GM23338 (cell line): Measurements from ENCODE around the gene ELL2. TPM values are rescaled to one million over a fixed set of nuclear protein-coding genes. Genes with fewer than 3 reads are reported as not detected.
A peak's percentile ranks its signal among the peaks of the same experiment; 100 is the strongest.
"Not testable (repeated sequence)": the region's sequence is repeated elsewhere in the genome, so short reads cannot be mapped to it uniquely, and the experiment has no call there.

Experiments
- ATAC-seq: fragments of 200-7000 bp; cut with Tn5 transposase; 3 replicates; pipeline ENCODE4 v1.9.1; 2020
- DNase-seq: peaks from one replicate; pipeline ENCODE4 v3.0.0-alpha.2; 2015; ENCODE audit warnings: low spot score
- H2AFZ ChIP-seq: fragments of 200-600 bp; sonication (generic); 2 replicates; pipeline ENCODE4 v1.8.0; 2016; ENCODE audit warnings: antibody characterized with exemption, mild to moderate bottlenecking, moderate library complexity
- H3F3A ChIP-seq: fragments of 200-600 bp; sonication (generic); replicated peaks from 2 replicates; pipeline ENCODE4 v1.8.0; 2017; ENCODE audit warnings: antibody characterized with exemption, mixed run types, low read depth
- H3K27ac ChIP-seq: fragments of 200-600 bp; sonication (generic); 2 replicates; pipeline ENCODE4 v1.6.1; 2016; ENCODE audit warnings: low read depth
- H3K27me3 ChIP-seq: fragments of 200-600 bp; sonication (generic); 2 replicates; pipeline ENCODE4 v1.8.0; 2016; ENCODE audit warnings: mild to moderate bottlenecking, mixed run types, moderate library complexity; ENCODE audit not compliant: insufficient read depth
- H3K36me3 ChIP-seq: fragments of 200-600 bp; sonication (generic); 2 replicates; pipeline ENCODE4 v1.8.0; 2016; ENCODE audit warnings: mild to moderate bottlenecking; ENCODE audit not compliant: insufficient read depth
- H3K4me1 ChIP-seq: fragments of 200-600 bp; sonication (generic); 2 replicates; pipeline ENCODE4 v1.8.0; 2016; ENCODE audit warnings: mild to moderate bottlenecking, moderate library complexity; ENCODE audit not compliant: insufficient read depth
- H3K4me2 ChIP-seq: fragments of 200-600 bp; sonication (generic); 2 replicates; pipeline ENCODE4 v1.7.1; 2017; ENCODE audit warnings: mixed run types
- H3K4me3 ChIP-seq: fragments of 200-600 bp; sonication (generic); 2 replicates; pipeline ENCODE4 v1.6.1; 2016; ENCODE audit warnings: mixed run types
- H3K79me2 ChIP-seq: fragments of 200-600 bp; sonication (generic); replicated peaks from 2 replicates; pipeline ENCODE4 v1.8.0; 2017; ENCODE audit warnings: mild to moderate bottlenecking; ENCODE audit not compliant: insufficient read depth
- H3K9me2 ChIP-seq: fragments of 200-600 bp; sonication (generic); 2 replicates; pipeline ENCODE4 v1.8.0; 2017; ENCODE audit not compliant: insufficient read depth
- H4K20me1 ChIP-seq: fragments of 200-600 bp; sonication (generic); replicated peaks from 2 replicates; pipeline ENCODE4 v1.8.0; 2017; ENCODE audit warnings: mild to moderate bottlenecking; ENCODE audit not compliant: insufficient read depth
- H3K27ac Mint-ChIP-seq: 2 replicates; pipeline ENCODE4 v1.8.0; 2020; ENCODE audit warnings: inconsistent platforms, mild to moderate bottlenecking, moderate library complexity, mixed read lengths
- H3K27me3 Mint-ChIP-seq: 3 replicates; pipeline ENCODE4 v1.8.0; 2022; ENCODE audit warnings: low read depth, mild to moderate bottlenecking, moderate library complexity, mixed read lengths, inconsistent platforms; ENCODE audit not compliant: insufficient read depth, poor library complexity
- H3K36me3 Mint-ChIP-seq: 3 replicates; pipeline ENCODE4 v1.8.0; 2021; ENCODE audit warnings: low read depth, mild to moderate bottlenecking, inconsistent platforms, moderate library complexity, mixed read lengths
- H3K4me1 Mint-ChIP-seq: 3 replicates; pipeline ENCODE4 v1.8.0; 2020; ENCODE audit warnings: mild to moderate bottlenecking, inconsistent platforms, mixed read lengths
- H3K4me3 Mint-ChIP-seq: 3 replicates; pipeline ENCODE4 v1.8.0; 2021; ENCODE audit warnings: moderate library complexity, mild to moderate bottlenecking, inconsistent platforms, mixed read lengths
- H3K9me3 Mint-ChIP-seq: 3 replicates; pipeline ENCODE4 v1.8.0; 2020; ENCODE audit warnings: moderate library complexity, mild to moderate bottlenecking, inconsistent platforms, mixed read lengths
- ETS1 ChIP-seq: IDR thresholded peaks from 2 replicates; pipeline ENCODE4 v1.6.1; 2016; ENCODE audit warnings: antibody characterized with exemption
- EZH2 ChIP-seq: fragments of 200-600 bp; sonication (generic); IDR thresholded peaks from one replicate; pipeline ENCODE4 v1.8.0; 2017; ENCODE audit warnings: antibody characterized with exemption, mild to moderate bottlenecking, low read depth; ENCODE audit not compliant: unreplicated experiment
- EZH2phosphoT487 ChIP-seq: fragments of 200-600 bp; sonication (generic); IDR thresholded peaks from one replicate; pipeline ENCODE4 v1.8.1; 2018; ENCODE audit warnings: antibody characterized with exemption; ENCODE audit not compliant: unreplicated experiment
- JUNB ChIP-seq: IDR thresholded peaks from one replicate; pipeline ENCODE4 v1.6.1; 2016; ENCODE audit warnings: antibody characterized with exemption; ENCODE audit not compliant: unreplicated experiment
- POLR2AphosphoS5 ChIP-seq: IDR thresholded peaks from 2 replicates; pipeline ENCODE4 v1.6.1; 2016; ENCODE audit warnings: antibody characterized with exemption, low read depth
- STAT1 ChIP-seq: IDR thresholded peaks from one replicate; pipeline ENCODE4 v1.6.1; 2016; ENCODE audit warnings: antibody characterized with exemption; ENCODE audit not compliant: unreplicated experiment
- ZNF114 ChIP-seq: fragments of 250-450 bp; sonication (Bioruptor Pico); IDR thresholded peaks from 2 replicates; pipeline ENCODE4 v1.5.0; 2020; ENCODE audit warnings: mild to moderate bottlenecking, moderate library complexity
- ZNF331 ChIP-seq: fragments of 250-450 bp; sonication (Bioruptor Pico); IDR thresholded peaks from 2 replicates; pipeline ENCODE4 v1.5.0; 2020; ENCODE audit warnings: low read depth, mild to moderate bottlenecking, moderate library complexity
- polyA plus RNA-seq: library from polyadenylated mRNA; unstranded; fragments of >200 nt; fragmentation: Nextera tagmentation; extraction: Ambion mirVana; gene quantifications from 2 replicates; pipeline ENCODE4 v1.2.1, GENCODE V29; 2016
- total RNA-seq: library from RNA; depleted of rRNA; stranded (reverse); fragments of >200 nt; shearing (Covaris generic); gene quantifications from 2 replicates; pipeline ENCODE4 v1.2.3, GENCODE V29; 2014
- TF ChIP-seq, protein P1 (sequence below): IDR thresholded peaks from one replicate; pipeline ENCODE4 v1.6.1; 2018; ENCODE audit warnings: antibody characterized with exemption; ENCODE audit not compliant: unreplicated experiment
- TF ChIP-seq, protein P2 (sequence below), 2 experiments: fragments of 200-600 bp in 1 of 2; sonication (generic) in 1 of 2; conservative IDR thresholded peaks; 2 replicates each; pipeline versions ENCODE4 v1.5.1 to v1.6.1; 2016 to 2017; ENCODE audit warnings: antibody characterized with exemption in 2 of 2, low read depth in 2 of 2, mild to moderate bottlenecking in 2 of 2, moderate library complexity in 1 of 2

Gene ELL2
- total and polyA plus RNA-seq, 2 experiments from 2014 or later: 7.4 to 32.6 TPM

- H3K4me3 Mint-ChIP-seq, H3K36me3 ChIP-seq, H3K27me3 Mint-ChIP-seq, H3K36me3 Mint-ChIP-seq, H3K9me3 Mint-ChIP-seq, H3K4me3 ChIP-seq, DNase-seq, H3F3A ChIP-seq, H3K9me2 ChIP-seq, H3K27ac ChIP-seq, H3K79me2 ChIP-seq, H3K4me1 ChIP-seq, H4K20me1 ChIP-seq, H3K27me3 ChIP-seq, H2AFZ ChIP-seq, H3K27ac Mint-ChIP-seq, H3K4me2 ChIP-seq, ATAC-seq: not testable (repeated sequence)
- H3K4me1 Mint-ChIP-seq: peaks cover 12% of the 10 kb centered on the region
Observed at GRCh38 chr5:95927300-95927699, 34.4 kb downstream of the ELL2 start.

- Histone ChIP-seq H3K79me2 (peaks cover 3% of the 10 kb centered on the region; the same call in 1 of the 2 replicates), H3K27ac (no peak overlapping the region), H4K20me1 (no peaks in the 10 kb centered on the region), H2AFZ (no peak overlapping the region), H3K4me3 (no peak overlapping the region), H3K36me3 (no peaks in the 10 kb centered on the region), H3F3A (no peaks in the 10 kb centered on the region; the same call in 1 of the 2 replicates), H3K4me2 (no peak overlapping the region), H3K27me3 (no peaks in the 10 kb centered on the region), H3K9me2 (no peaks in the 10 kb centered on the region), H3K4me1 (no peaks in the 10 kb centered on the region; the same call in 1 of the 2 replicates)
- Mint-ChIP-seq H3K27me3 (peaks cover 4% of the 10 kb centered on the region), H3K36me3 (peaks cover 3% of the 10 kb centered on the region; the same call in 1 of the 3 replicates), H3K9me3 (peaks cover 2% of the 10 kb centered on the region; the same call in 2 of the 3 replicates), H3K27ac (no peak overlapping the region), H3K4me1 (peaks cover 12% of the 10 kb centered on the region), H3K4me3 (no peak overlapping the region)
- no peak for DNase-seq
- TF ChIP-seq ZNF114 (CRISPR knock-in tag) (no peak), JUNB (no peak), ZNF331 (CRISPR knock-in tag) (no peak), STAT1 (no peak)
- TF ChIP-seq, protein P1, sequence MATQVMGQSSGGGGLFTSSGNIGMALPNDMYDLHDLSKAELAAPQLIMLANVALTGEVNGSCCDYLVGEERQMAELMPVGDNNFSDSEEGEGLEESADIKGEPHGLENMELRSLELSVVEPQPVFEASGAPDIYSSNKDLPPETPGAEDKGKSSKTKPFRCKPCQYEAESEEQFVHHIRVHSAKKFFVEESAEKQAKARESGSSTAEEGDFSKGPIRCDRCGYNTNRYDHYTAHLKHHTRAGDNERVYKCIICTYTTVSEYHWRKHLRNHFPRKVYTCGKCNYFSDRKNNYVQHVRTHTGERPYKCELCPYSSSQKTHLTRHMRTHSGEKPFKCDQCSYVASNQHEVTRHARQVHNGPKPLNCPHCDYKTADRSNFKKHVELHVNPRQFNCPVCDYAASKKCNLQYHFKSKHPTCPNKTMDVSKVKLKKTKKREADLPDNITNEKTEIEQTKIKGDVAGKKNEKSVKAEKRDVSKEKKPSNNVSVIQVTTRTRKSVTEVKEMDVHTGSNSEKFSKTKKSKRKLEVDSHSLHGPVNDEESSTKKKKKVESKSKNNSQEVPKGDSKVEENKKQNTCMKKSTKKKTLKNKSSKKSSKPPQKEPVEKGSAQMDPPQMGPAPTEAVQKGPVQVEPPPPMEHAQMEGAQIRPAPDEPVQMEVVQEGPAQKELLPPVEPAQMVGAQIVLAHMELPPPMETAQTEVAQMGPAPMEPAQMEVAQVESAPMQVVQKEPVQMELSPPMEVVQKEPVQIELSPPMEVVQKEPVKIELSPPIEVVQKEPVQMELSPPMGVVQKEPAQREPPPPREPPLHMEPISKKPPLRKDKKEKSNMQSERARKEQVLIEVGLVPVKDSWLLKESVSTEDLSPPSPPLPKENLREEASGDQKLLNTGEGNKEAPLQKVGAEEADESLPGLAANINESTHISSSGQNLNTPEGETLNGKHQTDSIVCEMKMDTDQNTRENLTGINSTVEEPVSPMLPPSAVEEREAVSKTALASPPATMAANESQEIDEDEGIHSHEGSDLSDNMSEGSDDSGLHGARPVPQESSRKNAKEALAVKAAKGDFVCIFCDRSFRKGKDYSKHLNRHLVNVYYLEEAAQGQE: no peak
- ATAC-seq: no peak
Observed at GRCh38 chr5:95925939-95926338, 35.7 kb downstream of the ELL2 start.

- H3K79me2 ChIP-seq: peaks cover 3% of the 10 kb centered on the region; the same call in 1 of the 2 replicates
- H3K27ac Mint-ChIP-seq: no peak overlapping the region
- H3F3A ChIP-seq: no peaks in the 10 kb centered on the region; the same call in 1 of the 2 replicates
- H3K9me2 ChIP-seq: no peaks in the 10 kb centered on the region
- DNase-seq (no peak), ATAC-seq (no peak)
- peaks cover 3% of the 10 kb centered on the region; the same call in 1 of the 3 replicates for H3K36me3 Mint-ChIP-seq
- H3K4me1 ChIP-seq: no peaks in the 10 kb centered on the region; the same call in 1 of the 2 replicates
- H3K27ac ChIP-seq: 0 out of 2 replicates have a peak overlapping the region, but pooled peaks have one; percentile 59
- H2AFZ ChIP-seq: no peak overlapping the region
- H4K20me1 ChIP-seq: no peaks in the 10 kb centered on the region
- H3K9me3 Mint-ChIP-seq: peaks cover 2% of the 10 kb centered on the region; the same call in 2 of the 3 replicates
- H3K4me1 Mint-ChIP-seq: peaks cover 11% of the 10 kb centered on the region
- no peaks in the 10 kb centered on the region for H3K27me3 ChIP-seq
- no peaks in the 10 kb centered on the region for H3K36me3 ChIP-seq
- H3K27me3 Mint-ChIP-seq: peaks cover 4% of the 10 kb centered on the region
- H3K4me2 ChIP-seq: no peak overlapping the region
- H3K4me3 Mint-ChIP-seq: no peak overlapping the region
- no peak overlapping the region for H3K4me3 ChIP-seq
- no peak for TF ChIP-seq ETS1
- TF ChIP-seq, protein P1: no peak
- TF ChIP-seq POLR2AphosphoS5: no peak
- TF ChIP-seq EZH2: no peak
- no peak for TF ChIP-seq ZNF331 (CRISPR knock-in tag)
- TF ChIP-seq, protein P2, sequence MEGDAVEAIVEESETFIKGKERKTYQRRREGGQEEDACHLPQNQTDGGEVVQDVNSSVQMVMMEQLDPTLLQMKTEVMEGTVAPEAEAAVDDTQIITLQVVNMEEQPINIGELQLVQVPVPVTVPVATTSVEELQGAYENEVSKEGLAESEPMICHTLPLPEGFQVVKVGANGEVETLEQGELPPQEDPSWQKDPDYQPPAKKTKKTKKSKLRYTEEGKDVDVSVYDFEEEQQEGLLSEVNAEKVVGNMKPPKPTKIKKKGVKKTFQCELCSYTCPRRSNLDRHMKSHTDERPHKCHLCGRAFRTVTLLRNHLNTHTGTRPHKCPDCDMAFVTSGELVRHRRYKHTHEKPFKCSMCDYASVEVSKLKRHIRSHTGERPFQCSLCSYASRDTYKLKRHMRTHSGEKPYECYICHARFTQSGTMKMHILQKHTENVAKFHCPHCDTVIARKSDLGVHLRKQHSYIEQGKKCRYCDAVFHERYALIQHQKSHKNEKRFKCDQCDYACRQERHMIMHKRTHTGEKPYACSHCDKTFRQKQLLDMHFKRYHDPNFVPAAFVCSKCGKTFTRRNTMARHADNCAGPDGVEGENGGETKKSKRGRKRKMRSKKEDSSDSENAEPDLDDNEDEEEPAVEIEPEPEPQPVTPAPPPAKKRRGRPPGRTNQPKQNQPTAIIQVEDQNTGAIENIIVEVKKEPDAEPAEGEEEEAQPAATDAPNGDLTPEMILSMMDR (conservative IDR thresholded peaks at IDR 0.05; ENCODE audit: low read depth in 2 of 2): no peak
- no peak for TF ChIP-seq EZH2phosphoT487
Observed at GRCh38 chr5:95925378-95925744, 36.3 kb downstream of the ELL2 start.
